Fibroblast of the aortic adventitia (primary cell): ENCODE measurements around the gene SEH1L. TPM values are rescaled to one million over a fixed set of nuclear protein-coding genes. Genes with fewer than 3 reads are reported as not detected.

Experiments used
- DNase-seq: peaks from one replicate; pipeline ENCODE4 v3.0.0-alpha.2; 2010; ENCODE audit warnings: low read depth
- H3K4me3 ChIP-seq: 2 replicates; pipeline ENCODE4 v1.5.1; 2011; ENCODE audit warnings: low read depth, mild to moderate bottlenecking, control low read depth, low read length, moderate library complexity
- total RNA-seq: library from RNA; depleted of rRNA; stranded (reverse); fragments of >200 nt; gene quantifications from 2 replicates; pipeline ENCODE4 v1.2.3, GENCODE V29; 2012; ENCODE audit warnings: low replicate concordance
- TF ChIP-seq, protein P1 (sequence below): IDR thresholded peaks from 2 replicates; pipeline ENCODE4 v1.5.1; 2011; ENCODE audit warnings: mild to moderate bottlenecking, low read length, control low read depth, inconsistent platforms; ENCODE audit not compliant: insufficient read depth

The SEH1L gene
- total RNA-seq, 1 donor = 52.2 TPM

DNA sequence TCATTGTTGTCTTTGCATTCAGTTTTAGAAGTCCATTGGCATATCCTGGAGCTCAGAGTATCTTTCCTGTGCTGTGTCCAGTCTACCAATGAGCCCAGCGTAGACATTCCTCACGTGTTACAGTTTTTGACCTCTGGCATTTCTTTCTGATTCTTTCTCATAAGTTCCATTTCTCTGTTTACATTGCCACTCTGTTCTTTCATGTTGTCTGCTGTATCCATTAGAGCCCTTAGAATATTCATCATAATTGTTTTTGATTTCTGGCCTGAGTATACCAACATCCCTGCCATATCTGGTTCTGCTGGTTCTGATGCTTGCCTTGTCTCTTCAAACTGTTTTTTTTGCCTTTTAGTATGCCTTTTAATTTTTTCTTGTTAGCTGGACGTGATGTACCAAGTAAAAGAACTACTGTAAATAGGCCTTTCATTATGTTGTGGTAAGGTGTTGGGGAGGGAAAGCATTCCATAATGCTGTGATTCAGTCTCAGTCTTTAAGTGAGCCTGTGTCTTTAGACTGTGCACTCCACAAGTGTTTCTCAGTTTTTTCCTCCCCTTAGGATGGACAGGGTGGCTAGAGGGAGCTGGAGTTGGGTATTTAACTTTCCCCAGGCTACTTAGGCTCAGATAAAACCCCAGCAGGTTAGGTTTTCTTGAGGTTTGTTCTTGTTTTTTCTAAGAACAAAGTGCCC is 78.9 kb downstream of the SEH1L start:
- H3K4me3 ChIP-seq = no peak overlapping the region
- DNase-seq = no peak
- TF ChIP-seq, protein P1, sequence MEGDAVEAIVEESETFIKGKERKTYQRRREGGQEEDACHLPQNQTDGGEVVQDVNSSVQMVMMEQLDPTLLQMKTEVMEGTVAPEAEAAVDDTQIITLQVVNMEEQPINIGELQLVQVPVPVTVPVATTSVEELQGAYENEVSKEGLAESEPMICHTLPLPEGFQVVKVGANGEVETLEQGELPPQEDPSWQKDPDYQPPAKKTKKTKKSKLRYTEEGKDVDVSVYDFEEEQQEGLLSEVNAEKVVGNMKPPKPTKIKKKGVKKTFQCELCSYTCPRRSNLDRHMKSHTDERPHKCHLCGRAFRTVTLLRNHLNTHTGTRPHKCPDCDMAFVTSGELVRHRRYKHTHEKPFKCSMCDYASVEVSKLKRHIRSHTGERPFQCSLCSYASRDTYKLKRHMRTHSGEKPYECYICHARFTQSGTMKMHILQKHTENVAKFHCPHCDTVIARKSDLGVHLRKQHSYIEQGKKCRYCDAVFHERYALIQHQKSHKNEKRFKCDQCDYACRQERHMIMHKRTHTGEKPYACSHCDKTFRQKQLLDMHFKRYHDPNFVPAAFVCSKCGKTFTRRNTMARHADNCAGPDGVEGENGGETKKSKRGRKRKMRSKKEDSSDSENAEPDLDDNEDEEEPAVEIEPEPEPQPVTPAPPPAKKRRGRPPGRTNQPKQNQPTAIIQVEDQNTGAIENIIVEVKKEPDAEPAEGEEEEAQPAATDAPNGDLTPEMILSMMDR = no peak

DNA sequence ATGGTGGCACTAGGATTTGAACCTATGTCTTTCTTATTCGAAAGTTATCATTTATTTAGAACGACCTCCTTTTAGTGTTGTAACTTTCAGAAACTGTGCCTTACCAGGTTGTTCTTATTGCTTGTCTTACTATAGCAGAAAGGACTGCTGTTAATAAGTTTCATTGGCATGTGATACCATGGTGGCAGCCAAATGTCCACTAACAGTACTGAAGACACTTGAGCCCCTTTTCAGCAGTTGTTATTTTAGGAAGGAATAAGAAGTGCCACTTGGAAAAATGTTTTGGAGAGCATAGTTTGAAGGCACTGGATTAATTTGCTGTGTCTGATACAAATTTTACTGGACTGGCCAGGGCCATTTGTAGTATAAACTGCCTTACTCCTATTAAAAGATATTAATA is 81.1 kb downstream of the SEH1L start:
- no peak overlapping the region for H3K4me3 ChIP-seq
- TF ChIP-seq, protein P1 = no peak
- DNase-seq = no peak

DNA sequence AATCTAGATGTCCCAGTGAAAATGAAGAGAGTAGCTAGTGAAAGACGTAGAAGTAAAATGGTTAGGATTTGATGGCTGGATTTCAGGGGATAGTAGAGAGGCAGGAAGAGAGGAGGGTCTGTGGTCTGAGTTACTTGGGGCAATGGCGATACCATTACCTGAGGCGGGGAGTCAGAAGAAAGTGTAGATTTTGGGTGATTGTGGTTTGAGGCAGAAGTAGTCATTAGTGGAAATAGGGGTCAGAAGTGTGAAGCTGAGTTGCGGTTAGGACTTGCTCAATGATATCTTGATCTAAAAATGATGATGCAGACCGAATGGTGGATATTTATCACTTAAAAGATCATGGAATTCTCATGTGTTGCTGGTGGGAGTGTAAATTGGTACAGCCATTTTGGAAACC is 84.4 kb downstream of the SEH1L start:
- no peak overlapping the region for H3K4me3 ChIP-seq
- TF ChIP-seq, protein P1 = no peak
- no peak for DNase-seq

DNA sequence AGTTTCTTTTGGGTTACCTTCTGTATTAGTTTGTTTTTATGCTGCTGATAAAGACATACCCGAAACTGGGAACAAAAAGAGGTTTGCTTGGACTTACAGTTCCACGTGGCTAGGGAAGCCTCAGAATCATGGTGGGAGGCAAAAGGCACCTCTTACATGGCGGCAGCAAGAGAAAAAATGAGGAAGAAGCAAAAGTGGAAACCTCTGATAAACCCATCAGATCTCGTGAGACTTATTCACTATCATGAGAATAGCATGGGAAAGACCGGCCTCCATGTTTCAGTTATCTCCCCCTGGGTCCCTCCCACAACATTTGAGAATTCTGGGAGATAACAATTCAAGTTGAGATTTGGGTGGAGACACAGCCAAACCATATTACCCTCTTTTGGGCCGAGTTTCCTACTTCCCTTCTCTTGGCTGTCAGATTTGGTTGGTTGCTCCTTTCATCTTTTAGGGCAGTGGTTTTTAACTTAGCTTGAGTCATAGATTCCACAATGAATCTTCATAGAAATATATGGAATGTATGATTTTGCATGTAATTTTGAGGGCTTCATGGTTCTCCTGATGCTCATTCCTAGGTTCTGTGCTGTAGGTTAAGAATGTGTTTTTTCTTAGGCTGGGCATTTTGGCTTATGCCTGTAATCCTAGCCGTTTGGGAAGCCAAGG is 87.6 kb downstream of the SEH1L start:
- peak; percentile 53 for DNase-seq
- TF ChIP-seq, protein P1 = no peak
- no peak overlapping the region for H3K4me3 ChIP-seq

DNA sequence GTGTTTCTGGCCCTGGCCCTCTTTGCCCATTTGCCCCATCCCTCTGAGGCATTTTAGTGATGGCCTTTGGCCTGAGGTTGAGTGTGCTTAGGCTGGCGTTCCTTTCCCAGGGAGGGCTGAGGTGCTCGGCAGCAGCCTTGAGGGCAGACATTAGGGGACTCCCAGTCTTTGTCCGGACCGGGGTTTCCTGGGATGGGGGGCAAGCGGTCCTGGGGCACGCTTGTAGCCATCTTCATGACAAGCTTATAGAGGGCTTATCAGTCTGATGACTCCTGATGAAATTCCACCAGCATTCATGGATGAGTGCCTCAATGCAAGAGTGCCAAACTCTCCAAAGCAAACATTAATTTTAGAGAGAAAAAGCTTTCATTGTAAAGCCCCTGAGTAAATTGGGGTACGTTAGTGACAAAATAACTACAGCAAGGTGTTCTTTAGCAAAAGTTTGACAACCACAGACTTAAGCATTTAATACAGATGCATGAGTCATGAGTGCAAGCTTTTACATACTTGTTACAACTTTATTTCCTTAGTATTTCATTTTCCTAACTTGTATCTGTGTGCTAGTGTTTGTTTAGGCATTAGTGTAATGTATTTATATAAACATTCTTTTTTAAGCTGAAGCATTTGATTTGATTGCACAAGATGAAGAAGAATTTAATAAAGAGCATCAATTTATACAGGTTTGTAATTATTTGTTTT is 89.0 kb downstream of the SEH1L start:
- DNase-seq = peak; percentile 29
- TF ChIP-seq, protein P1 = no peak
- H3K4me3 ChIP-seq = no peak overlapping the region

Other genes with a start within 250 kb of the SEH1L start
- gene CEP76, start 245.3 kb upstream of the SEH1L start, total RNA-seq = 10.3 and 36.3 TPM in 2 replicates
- 58.0 and 126 TPM in 2 replicates for gene PSMG2, start 245.0 kb upstream of the SEH1L start, total RNA-seq
- 29.4 and 41.5 TPM in 2 replicates for gene PTPN2, start 63.8 kb upstream of the SEH1L start, total RNA-seq
- 27.2 and 38.3 TPM in 2 replicates for gene CEP192, start 43.4 kb downstream of the SEH1L start, total RNA-seq